Choroid plexus epithelial cell (primary cell): ENCODE data around the gene MOV10L1.

Source experiments
- DNase-seq: peaks from one replicate; pipeline ENCODE4 v3.0.0-alpha.2; 2010; ENCODE audit warnings: low read depth
- H3K4me3 ChIP-seq: 2 replicates; pipeline ENCODE4 v1.5.1; 2011; ENCODE audit warnings: low read depth, mild to moderate bottlenecking, control low read depth, low read length, moderate library complexity
- TF ChIP-seq, protein P1 (sequence below): conservative IDR thresholded peaks from 2 replicates; pipeline ENCODE4 v1.5.1; 2011; ENCODE audit warnings: low read depth, mild to moderate bottlenecking, control low read depth, inconsistent platforms, low read length, moderate library complexity

MOV10L1 gene

DNA sequence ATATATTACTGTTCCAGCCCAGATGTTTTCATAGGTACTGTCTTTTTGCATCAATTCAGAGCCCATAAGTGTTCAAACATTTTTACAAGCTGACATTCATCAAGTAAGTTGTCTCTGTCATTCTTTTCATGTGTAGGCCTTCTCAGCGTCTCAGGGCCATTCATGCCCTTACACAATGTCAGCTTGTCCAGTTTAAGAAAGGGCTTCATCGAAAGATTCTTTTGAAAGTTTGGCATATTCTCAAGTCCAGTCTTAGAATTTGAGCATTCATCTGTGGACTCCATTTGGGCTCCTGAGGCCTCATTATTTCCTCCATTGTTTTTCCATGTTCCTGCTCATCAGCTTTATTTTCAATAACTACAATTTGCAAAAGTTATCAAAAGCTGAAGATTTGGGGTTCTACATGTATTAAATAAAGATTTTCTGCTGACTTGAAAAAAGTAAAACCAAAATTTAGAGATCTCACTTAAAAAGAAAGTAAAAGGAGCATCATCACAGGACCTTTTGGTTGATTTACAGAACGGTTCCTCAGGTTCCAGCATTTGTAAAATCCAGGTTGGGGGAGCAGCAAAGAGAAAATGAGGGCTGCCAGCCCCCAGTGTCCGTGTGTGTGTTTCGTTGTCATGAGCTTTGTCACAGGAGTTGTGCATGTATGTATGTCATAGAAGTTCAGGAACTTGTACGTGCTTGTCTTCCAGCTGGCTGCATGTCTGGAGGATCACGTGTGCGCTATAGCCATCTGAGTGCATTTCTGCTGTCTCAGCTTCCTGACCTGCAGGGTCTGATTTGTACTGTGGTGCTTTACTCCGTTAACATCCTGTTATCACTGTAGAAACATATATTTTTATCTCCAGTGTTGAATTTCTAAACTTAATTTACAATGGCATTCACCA lies 15.6 kb downstream of the MOV10L1 start:
- DNase-seq, result peak; percentile 79
- H3K4me3 ChIP-seq, result no peak overlapping the region
- TF ChIP-seq, protein P1, sequence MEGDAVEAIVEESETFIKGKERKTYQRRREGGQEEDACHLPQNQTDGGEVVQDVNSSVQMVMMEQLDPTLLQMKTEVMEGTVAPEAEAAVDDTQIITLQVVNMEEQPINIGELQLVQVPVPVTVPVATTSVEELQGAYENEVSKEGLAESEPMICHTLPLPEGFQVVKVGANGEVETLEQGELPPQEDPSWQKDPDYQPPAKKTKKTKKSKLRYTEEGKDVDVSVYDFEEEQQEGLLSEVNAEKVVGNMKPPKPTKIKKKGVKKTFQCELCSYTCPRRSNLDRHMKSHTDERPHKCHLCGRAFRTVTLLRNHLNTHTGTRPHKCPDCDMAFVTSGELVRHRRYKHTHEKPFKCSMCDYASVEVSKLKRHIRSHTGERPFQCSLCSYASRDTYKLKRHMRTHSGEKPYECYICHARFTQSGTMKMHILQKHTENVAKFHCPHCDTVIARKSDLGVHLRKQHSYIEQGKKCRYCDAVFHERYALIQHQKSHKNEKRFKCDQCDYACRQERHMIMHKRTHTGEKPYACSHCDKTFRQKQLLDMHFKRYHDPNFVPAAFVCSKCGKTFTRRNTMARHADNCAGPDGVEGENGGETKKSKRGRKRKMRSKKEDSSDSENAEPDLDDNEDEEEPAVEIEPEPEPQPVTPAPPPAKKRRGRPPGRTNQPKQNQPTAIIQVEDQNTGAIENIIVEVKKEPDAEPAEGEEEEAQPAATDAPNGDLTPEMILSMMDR, result no peak

GRCh38 chr22:50107529-50107928 lies 17.7 kb downstream of the MOV10L1 start:
- no peak overlapping the region for H3K4me3 ChIP-seq
- TF ChIP-seq, protein P1, result no peak
- no peak for DNase-seq

GRCh38 chr22:50111056-50111455 lies 21.2 kb downstream of the MOV10L1 start:
- no peak for DNase-seq
- TF ChIP-seq, protein P1, result no peak
- H3K4me3 ChIP-seq, result no peak overlapping the region

DNA sequence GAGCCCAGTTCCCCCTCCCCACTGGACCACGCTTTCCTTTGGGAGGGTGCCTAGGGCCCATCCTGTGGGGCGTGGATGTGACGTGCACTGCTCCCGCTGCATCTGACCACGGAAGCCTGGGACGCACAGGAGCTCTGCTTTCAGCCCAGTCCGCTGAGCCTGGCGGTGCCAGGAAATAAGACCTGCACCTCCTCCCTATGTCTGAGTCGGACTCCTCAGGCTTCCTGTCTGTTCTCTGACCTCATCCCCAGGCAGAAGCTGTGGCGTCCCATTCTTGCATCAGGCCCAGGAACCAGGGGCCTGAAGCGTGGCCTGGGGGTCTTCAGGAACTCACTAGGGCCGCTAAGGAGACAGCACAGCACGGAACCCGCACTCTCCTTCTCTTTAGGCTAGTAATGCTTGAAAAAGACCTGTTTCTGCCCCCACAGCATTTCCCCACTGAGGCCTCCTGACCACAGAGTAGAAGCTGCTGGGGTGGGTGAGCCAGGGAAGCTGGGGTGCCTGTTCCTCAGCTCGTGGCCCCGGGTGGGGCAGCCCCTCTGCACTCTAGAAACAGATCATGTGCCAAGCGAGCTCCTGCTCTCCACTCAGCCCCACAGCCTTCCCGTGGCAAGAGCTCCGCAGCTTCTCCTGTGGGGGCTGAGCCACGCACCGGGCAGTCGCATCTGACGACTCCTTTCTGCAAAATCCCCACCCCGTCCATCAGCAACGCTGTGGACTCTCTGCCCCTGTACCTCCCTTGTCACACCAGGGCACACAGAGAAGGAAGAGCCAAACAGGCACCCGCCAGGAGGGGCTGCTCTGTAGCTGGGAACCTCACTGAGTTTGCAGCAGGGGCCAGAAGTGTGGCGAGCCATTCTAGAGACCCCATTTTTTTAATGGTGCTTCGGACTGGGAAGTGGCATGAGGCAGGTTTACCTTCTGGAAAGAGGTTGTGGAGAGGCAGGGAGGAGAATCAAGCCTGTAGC lies 22.6 kb downstream of the MOV10L1 start:
- TF ChIP-seq, protein P1, result no peak
- DNase-seq, result peak; percentile 94
- no peak overlapping the region for H3K4me3 ChIP-seq

DNA sequence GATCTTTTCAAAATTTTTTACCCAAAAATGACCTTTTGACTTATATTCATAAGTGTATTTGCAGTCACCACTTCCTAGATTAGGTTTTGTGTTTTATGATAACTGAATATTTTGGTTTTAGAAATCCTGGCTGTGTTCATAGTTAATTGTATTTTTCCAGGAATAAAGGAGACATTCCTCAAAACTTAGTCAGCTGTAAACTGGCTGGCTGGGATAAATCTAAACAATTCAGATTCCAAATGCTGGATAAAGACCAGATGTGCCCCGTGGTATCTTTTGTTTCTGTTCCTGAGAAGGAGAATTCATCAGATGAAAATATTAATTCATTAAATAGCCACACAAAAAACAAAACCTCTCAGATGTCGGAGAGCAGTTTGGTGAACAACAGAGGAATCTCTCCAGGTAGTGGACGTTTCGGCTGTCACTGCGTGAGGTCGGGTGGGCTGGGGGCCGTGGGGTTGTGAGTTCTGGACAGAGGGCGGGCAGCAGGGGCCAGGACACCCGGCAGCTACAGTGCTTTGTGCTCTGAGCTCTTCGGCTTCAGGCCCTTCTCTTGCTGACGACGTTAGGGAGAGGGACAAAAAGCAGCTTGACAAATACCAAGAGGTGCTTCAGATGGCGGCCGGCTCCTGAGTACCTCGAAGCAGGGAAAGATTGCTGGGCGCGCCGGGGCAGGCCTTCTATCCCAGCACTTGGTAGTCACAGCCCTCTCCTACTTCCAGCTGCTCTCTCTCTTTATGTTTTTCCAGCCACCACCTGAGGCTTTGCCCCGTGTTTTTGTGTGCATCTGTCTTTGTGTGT lies 24.6 kb downstream of the MOV10L1 start:
- peak; percentile 74 for DNase-seq
- H3K4me3 ChIP-seq, result peak overlapping the region; percentile 48
- TF ChIP-seq, protein P1, result no peak

DNA sequence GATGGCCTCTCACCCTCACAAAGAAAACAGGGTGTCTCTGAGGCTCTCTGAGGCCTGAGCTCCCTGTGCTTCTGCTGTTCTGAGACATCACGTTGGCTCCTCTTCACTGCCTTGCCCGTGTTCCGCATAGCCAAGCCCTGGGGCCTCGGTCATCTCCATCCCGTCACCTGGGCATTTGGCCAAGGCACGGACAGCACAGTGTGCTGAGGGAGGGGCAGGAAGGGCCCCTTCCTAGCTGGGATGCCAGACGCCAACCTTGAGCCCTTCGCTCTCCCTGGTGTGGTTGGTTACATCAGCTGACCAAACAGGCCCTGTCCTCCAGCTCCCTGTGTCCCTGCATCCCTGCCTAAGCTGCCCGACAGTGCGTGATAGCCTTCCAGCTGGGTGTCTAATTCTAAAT lies 25.9 kb downstream of the MOV10L1 start:
- peak; percentile 28 for DNase-seq
- H3K4me3 ChIP-seq, result no peak overlapping the region
- TF ChIP-seq, protein P1, result no peak
